ENCODE data around the gene ZCCHC17. TPM values are rescaled to one million over a fixed set of nuclear protein-coding genes. Genes with fewer than 3 reads are reported as not detected.
A peak's percentile ranks its signal among the peaks of the same experiment; 100 is the strongest.

Gene ZCCHC17
- total RNA-seq, 2 experiments from 2014 or later: 30.1 to 33.8 TPM

DNA sequence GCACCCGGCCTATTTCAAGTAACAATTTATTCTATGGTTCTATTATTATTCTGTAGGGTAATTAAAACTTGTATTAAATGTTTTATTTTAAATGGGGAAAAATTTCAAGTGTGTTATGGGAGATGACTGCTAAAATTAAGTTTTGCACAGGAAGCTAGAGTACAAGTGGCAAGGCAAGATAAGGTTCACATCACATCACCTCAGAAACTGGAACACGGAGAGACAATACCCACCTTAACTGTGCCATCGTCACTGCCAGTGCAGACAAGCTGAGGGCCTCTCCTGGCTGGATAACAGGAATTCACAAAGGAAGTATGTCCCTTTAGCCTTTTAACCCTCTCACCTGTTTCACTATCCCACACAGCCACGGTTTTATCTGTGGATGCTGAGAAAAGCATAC lies 7.8 kb upstream of the ZCCHC17 start:
- ChIA-PET POLR2A (no interaction called here), CTCF (ENCODE audit: unreplicated experiment) (no interaction called here)
- no peaks in the 10 kb centered on the region for H3K9me3 ChIP-seq (ENCODE audit: low read length)
- peaks cover 21% of the 10 kb centered on the region for H3K79me2 ChIP-seq (ENCODE audit: insufficient read depth, low read depth, low read length)
- no peak overlapping the region for H3K27ac ChIP-seq (ENCODE audit: low read depth, low read length, poor library complexity, severe bottlenecking)
- BruUV-seq (replicated peaks): no TSS peak
- intact Hi-C loops (cut with micrococcal nuclease; ENCODE audit: unreplicated experiment): no loop called here
- no peak overlapping the region for H3K4me3 ChIP-seq (ENCODE audit: low read depth, low read length, poor library complexity, severe bottlenecking)
- H3K4me1 ChIP-seq (ENCODE audit: insufficient read depth, low read length, poor library complexity, severe bottlenecking): no peaks in the 10 kb centered on the region
- H3K9me2 ChIP-seq (ENCODE audit: insufficient read depth, low read length): no peaks in the 10 kb centered on the region
- H3K36me3 ChIP-seq (ENCODE audit: insufficient read depth, low read length): peaks cover 95% of the 10 kb centered on the region
- DNase-seq (ENCODE audit: low spot score): no peak
- no peak for TF ChIP-seq EZH2phosphoT487 (IDR thresholded peaks at IDR 0.05; ENCODE audit: borderline replicate concordance, low read depth, low read length)
- TF ChIP-seq, protein P1, sequence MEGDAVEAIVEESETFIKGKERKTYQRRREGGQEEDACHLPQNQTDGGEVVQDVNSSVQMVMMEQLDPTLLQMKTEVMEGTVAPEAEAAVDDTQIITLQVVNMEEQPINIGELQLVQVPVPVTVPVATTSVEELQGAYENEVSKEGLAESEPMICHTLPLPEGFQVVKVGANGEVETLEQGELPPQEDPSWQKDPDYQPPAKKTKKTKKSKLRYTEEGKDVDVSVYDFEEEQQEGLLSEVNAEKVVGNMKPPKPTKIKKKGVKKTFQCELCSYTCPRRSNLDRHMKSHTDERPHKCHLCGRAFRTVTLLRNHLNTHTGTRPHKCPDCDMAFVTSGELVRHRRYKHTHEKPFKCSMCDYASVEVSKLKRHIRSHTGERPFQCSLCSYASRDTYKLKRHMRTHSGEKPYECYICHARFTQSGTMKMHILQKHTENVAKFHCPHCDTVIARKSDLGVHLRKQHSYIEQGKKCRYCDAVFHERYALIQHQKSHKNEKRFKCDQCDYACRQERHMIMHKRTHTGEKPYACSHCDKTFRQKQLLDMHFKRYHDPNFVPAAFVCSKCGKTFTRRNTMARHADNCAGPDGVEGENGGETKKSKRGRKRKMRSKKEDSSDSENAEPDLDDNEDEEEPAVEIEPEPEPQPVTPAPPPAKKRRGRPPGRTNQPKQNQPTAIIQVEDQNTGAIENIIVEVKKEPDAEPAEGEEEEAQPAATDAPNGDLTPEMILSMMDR (conservative IDR thresholded peaks at IDR 0.05; ENCODE audit: low read length): no peak
- no peak overlapping the region for H2AFZ ChIP-seq (ENCODE audit: low read length)
- 0 out of 2 replicates have a peak, but pooled peaks cover 4% of the 10 kb centered on the region for H4K20me1 ChIP-seq (ENCODE audit: insufficient read depth, low read length)
- no peak overlapping the region for H3K4me2 ChIP-seq (ENCODE audit: low read length)

DNA sequence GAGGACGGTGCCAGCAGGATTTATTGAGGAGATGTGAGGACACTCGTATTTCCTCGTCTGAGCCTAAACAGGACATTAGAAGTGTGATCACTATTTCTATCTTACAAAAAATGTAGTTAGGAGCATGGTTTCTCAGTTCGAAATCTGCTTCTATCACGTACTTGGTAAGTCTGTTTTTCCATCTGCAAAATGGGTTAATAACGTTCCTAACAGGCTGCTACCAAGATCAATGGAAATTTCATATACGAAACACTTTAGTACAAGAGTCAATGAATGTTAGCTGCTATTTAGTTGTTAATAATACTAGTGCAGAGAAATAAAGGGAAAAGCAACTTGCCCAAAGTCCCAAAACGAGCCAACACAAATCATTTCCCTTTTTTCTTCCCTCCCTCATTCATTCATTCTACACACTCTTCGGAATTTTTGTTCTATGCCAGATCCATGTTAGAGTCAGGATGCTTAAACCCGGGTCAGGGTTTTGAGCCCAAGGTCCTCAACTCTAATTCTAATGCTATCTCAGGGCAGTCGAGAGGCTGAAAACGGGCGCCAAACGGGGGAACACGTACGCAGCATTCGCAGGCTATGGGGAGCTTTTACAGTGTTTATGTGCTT lies 852 bp upstream of the ZCCHC17 start:
- Histone ChIP-seq H3K4me3 (ENCODE audit: low read depth, low read length, poor library complexity, severe bottlenecking) (peak overlapping the region; percentile 90), H3K9me3 (ENCODE audit: low read length) (no peaks in the 10 kb centered on the region), H3K79me2 (ENCODE audit: insufficient read depth, low read depth, low read length) (peaks cover 75% of the 10 kb centered on the region), H4K20me1 (ENCODE audit: insufficient read depth, low read length) (no peaks in the 10 kb centered on the region), H3K4me2 (ENCODE audit: low read length) (peak overlapping the region; percentile 96), H3K36me3 (ENCODE audit: insufficient read depth, low read length) (peaks cover 40% of the 10 kb centered on the region), H2AFZ (ENCODE audit: low read length) (peak overlapping the region; percentile 53; the same call in 1 of the 2 replicates), H3K27ac (ENCODE audit: low read depth, low read length, poor library complexity, severe bottlenecking) (peak overlapping the region; percentile 67), H3K9me2 (ENCODE audit: insufficient read depth, low read length) (no peaks in the 10 kb centered on the region), H3K4me1 (ENCODE audit: insufficient read depth, low read length, poor library complexity, severe bottlenecking) (peaks cover 25% of the 10 kb centered on the region)
- intact Hi-C loops (cut with micrococcal nuclease; ENCODE audit: unreplicated experiment): loop anchor here (2.0 kb wide), 1 partner anchor 127 kb away; no protein-coding TSS in a partner anchor
- ChIA-PET CTCF (ENCODE audit: unreplicated experiment) (interaction anchor here (0.6 kb wide), 1 partner anchor 129 kb away, joined by 3 read pairs; no protein-coding TSS in a partner anchor), POLR2A (interaction anchor here (0.6 to 1.5 kb wide), 5 partner anchors 11 to 231 kb away, joined by 3 read pairs; no protein-coding TSS in a partner anchor)
- no TSS peak for BruUV-seq (replicated peaks)
- DNase-seq (ENCODE audit: low spot score): peak; percentile 4
- no peak for TF ChIP-seq EZH2phosphoT487 (IDR thresholded peaks at IDR 0.05; ENCODE audit: borderline replicate concordance, low read depth, low read length)
- TF ChIP-seq, protein P1 (conservative IDR thresholded peaks at IDR 0.05; ENCODE audit: low read length): no peak

All from OCI-LY7 (cell line).